Measurements from ENCODE around the gene SLC2A14.
"Not testable (repeated sequence)": the region's sequence is repeated elsewhere in the genome, so short reads cannot be mapped to it uniquely, and the experiment has no call there.

Gene SLC2A14

GRCh38 chr12:7868391-7868790, 4.3 kb downstream of the SLC2A14 start:
- DNase-seq = no peak

GRCh38 chr12:7864601-7865150, 8.0 kb downstream of the SLC2A14 start:
- no peak for DNase-seq

GRCh38 chr12:7862814-7863348, 9.8 kb downstream of the SLC2A14 start:
- not testable (repeated sequence) for DNase-seq

GRCh38 chr12:7862301-7862700, 10.4 kb downstream of the SLC2A14 start:
- DNase-seq = not testable (repeated sequence)

- no peak for DNase-seq
Measured at GRCh38 chr12:7859552-7859951, 13.2 kb downstream of the SLC2A14 start.

GRCh38 chr12:7857971-7858370, 14.7 kb downstream of the SLC2A14 start:
- no peak for DNase-seq

GRCh38 chr12:7856516-7856915, 16.2 kb downstream of the SLC2A14 start:
- DNase-seq = no peak

GRCh38 chr12:7853557-7853956, 19.2 kb downstream of the SLC2A14 start:
- no peak for DNase-seq

- DNase-seq = not testable (repeated sequence)
Measured at GRCh38 chr12:7851622-7852081, 21.1 kb downstream of the SLC2A14 start.

GRCh38 chr12:7850099-7850498, 22.6 kb downstream of the SLC2A14 start:
- not testable (repeated sequence) for DNase-seq

GRCh38 chr12:7848098-7848422, 24.7 kb downstream of the SLC2A14 start:
- DNase-seq = not testable (repeated sequence)

- not testable (repeated sequence) for DNase-seq
Measured at GRCh38 chr12:7847226-7848097, 25.3 kb downstream of the SLC2A14 start.

GRCh38 chr12:7844116-7844515, 28.6 kb downstream of the SLC2A14 start:
- DNase-seq = no peak

GRCh38 chr12:7843583-7843982, 29.1 kb downstream of the SLC2A14 start:
- not testable (repeated sequence) for DNase-seq

GRCh38 chr12:7843149-7843548, 29.6 kb downstream of the SLC2A14 start:
- DNase-seq = not testable (repeated sequence)

- DNase-seq = not testable (repeated sequence)
Measured at GRCh38 chr12:7842444-7842843, 30.3 kb downstream of the SLC2A14 start.

GRCh38 chr12:7839848-7840247, 32.9 kb downstream of the SLC2A14 start:
- not testable (repeated sequence) for DNase-seq

- not testable (repeated sequence) for DNase-seq
Measured at GRCh38 chr12:7839226-7839625, 33.5 kb downstream of the SLC2A14 start.

- no peak for DNase-seq
Measured at GRCh38 chr12:7837366-7837765, 35.3 kb downstream of the SLC2A14 start.

- DNase-seq = no peak
Measured at GRCh38 chr12:7835766-7836165, 36.9 kb downstream of the SLC2A14 start.

GRCh38 chr12:7835116-7835515, 37.6 kb downstream of the SLC2A14 start:
- DNase-seq = no peak

GRCh38 chr12:7834701-7835100, 38.0 kb downstream of the SLC2A14 start:
- no peak for DNase-seq

- no peak for DNase-seq
Measured at GRCh38 chr12:7833831-7834230, 38.9 kb downstream of the SLC2A14 start.

GRCh38 chr12:7833201-7833600, 39.5 kb downstream of the SLC2A14 start:
- DNase-seq = not testable (repeated sequence)

All from NCI-H510A (cell line).